H1 (cell line): Measurements from ENCODE around the gene ZNF518B. TPM values are rescaled to one million over a fixed set of nuclear protein-coding genes. Genes with fewer than 3 reads are reported as not detected.

Source experiments
- CTCF ChIA-PET: fragments of 300-600 bp; sonication (Branson Sonifier 250); formaldehyde crosslinking; loops from one replicate; lab custom pipeline; 2021; ENCODE audit not compliant: partially characterized antibody; lab: Charles Lee
- POLR2A ChIA-PET: fragments of 300-600 bp; sonication (Branson Sonifier 250); formaldehyde crosslinking; loops from one replicate; lab custom pipeline; 2021; ENCODE audit warnings: inconsistent platforms; ENCODE audit not compliant: partially characterized antibody; lab: Charles Lee
- DNase-seq, 2 experiments: peaks; one replicate each; pipeline versions ENCODE4 v3.0.0 to v3.0.0-alpha.2; 2010 to 2022; ENCODE audit warnings: low spot score in 2 of 2, low read depth in 1 of 2, mixed read lengths in 1 of 2
- FAIRE-seq: peaks from 2 replicates; lab custom pipeline; 2011; peaks lifted over from hg19 to GRCh38; lab: Jason Lieb, UNC
- H2AFZ ChIP-seq: 2 replicates; pipeline ENCODE4 v1.8.1; 2012; ENCODE audit warnings: low read length, inconsistent platforms
- H2AK5ac ChIP-seq: 2 replicates; pipeline ENCODE4 v1.6.1; 2013; ENCODE audit warnings: low read depth, low read length
- H2BK120ac ChIP-seq: replicated peaks from 2 replicates; pipeline ENCODE3; 2013; ENCODE audit warnings: low read depth, low read length, inconsistent platforms
- H2BK12ac ChIP-seq: 2 replicates; pipeline ENCODE4 v1.6.1; 2013; ENCODE audit warnings: low read depth, low read length
- H2BK15ac ChIP-seq: 2 replicates; pipeline ENCODE4 v1.6.1; 2013; ENCODE audit warnings: low read length
- H2BK20ac ChIP-seq: 2 replicates; pipeline ENCODE4 v1.6.1; 2013; ENCODE audit warnings: low read length
- H2BK5ac ChIP-seq: 2 replicates; pipeline ENCODE4 v1.6.1; 2013; ENCODE audit warnings: low read depth, low read length
- H3K14ac ChIP-seq: 2 replicates; pipeline ENCODE4 v1.6.1; 2013; ENCODE audit warnings: inconsistent platforms; ENCODE audit not compliant: insufficient read length
- H3K18ac ChIP-seq: 2 replicates; pipeline ENCODE4 v1.6.1; 2013; ENCODE audit warnings: low read length; ENCODE audit errors: extremely low read depth
- H3K23ac ChIP-seq: 2 replicates; pipeline ENCODE4 v1.6.1; 2013; ENCODE audit warnings: inconsistent platforms; ENCODE audit not compliant: insufficient read length
- H3K23me2 ChIP-seq: 2 replicates; pipeline ENCODE4 v1.6.1; 2013; ENCODE audit warnings: low read depth, low read length
- H3K27ac ChIP-seq: 2 replicates; pipeline ENCODE4 v1.6.1; 2011; ENCODE audit warnings: low read depth, low read length, inconsistent platforms
- H3K27me3 ChIP-seq, 4 experiments: replicated peaks in 1 of 4; 1 replicate in 1 of 4; 2 replicates in 3 of 4; pipeline versions ENCODE4 v1.6.1 to v1.8.1; 2011 to 2013; ENCODE audit warnings: low read length in 3 of 4, mild to moderate bottlenecking in 3 of 4, inconsistent platforms in 2 of 4, mixed read lengths in 2 of 4, moderate library complexity in 1 of 4; ENCODE audit not compliant: control insufficient read depth in 3 of 4, insufficient read depth in 3 of 4; ENCODE audit errors: extremely low read depth in 1 of 4
- H3K36me3 ChIP-seq, 4 experiments: 2 replicates each; pipeline versions ENCODE4 v1.6.1 to v1.8.1; 2011 to 2013; ENCODE audit warnings: mild to moderate bottlenecking in 4 of 4, low read length in 3 of 4, moderate library complexity in 2 of 4, control low read depth in 1 of 4, inconsistent platforms in 1 of 4; ENCODE audit not compliant: insufficient read depth in 4 of 4, control insufficient read depth in 2 of 4
- H3K4ac ChIP-seq: replicated peaks from 2 replicates; pipeline ENCODE3; 2013; ENCODE audit warnings: low read length, low read depth, mixed read lengths, inconsistent platforms; ENCODE audit not compliant: insufficient read length
- H3K4me1 ChIP-seq, 4 experiments: replicated peaks in 1 of 4; 1 replicate in 1 of 4; 2 replicates in 3 of 4; pipeline versions ENCODE4 v1.6.1 to v1.8.1; 2011 to 2013; ENCODE audit warnings: low read length in 3 of 4, inconsistent platforms in 2 of 4, mixed read lengths in 1 of 4; ENCODE audit not compliant: insufficient read depth in 4 of 4, control insufficient read depth in 3 of 4
- H3K4me2 ChIP-seq, 2 experiments: 2 replicates each; pipeline versions ENCODE4 v1.6.1 to v1.8.1; 2011 to 2013; ENCODE audit warnings: low read depth in 2 of 2, low read length in 2 of 2, control low read depth in 1 of 2, inconsistent platforms in 1 of 2, mild to moderate bottlenecking in 1 of 2; ENCODE audit not compliant: insufficient read depth in 1 of 2
- H3K4me3 ChIP-seq, 4 experiments: fragments of 200-600, 300-600 bp in 1 of 4; sonication (generic), shearing (Covaris generic), sonication (Bioruptor Twin) in 1 of 4; 2 replicates each; pipeline versions ENCODE4 v1.5.1 to v1.8.1; 2011 to 2016; ENCODE audit warnings: low read length in 4 of 4, low read depth in 3 of 4, control low read depth in 2 of 4, inconsistent platforms in 2 of 4, mild to moderate bottlenecking in 2 of 4, mixed read lengths in 1 of 4, moderate library complexity in 1 of 4; ENCODE audit not compliant: insufficient read depth in 2 of 4; ENCODE audit errors: extremely low read depth in 1 of 4
- H3K56ac ChIP-seq: replicated peaks from 2 replicates; pipeline ENCODE3; 2013; ENCODE audit warnings: low read depth, mild to moderate bottlenecking, mixed read lengths, low read length, inconsistent platforms; ENCODE audit not compliant: insufficient read length
- H3K79me1 ChIP-seq: 2 replicates; pipeline ENCODE4 v1.6.1; 2013; ENCODE audit warnings: low read depth, low read length, control low read depth
- H3K79me2 ChIP-seq, 2 experiments: 2 replicates each; pipeline versions ENCODE4 v1.6.1 to v1.8.1; 2012 to 2013; ENCODE audit warnings: low read length in 2 of 2, mild to moderate bottlenecking in 2 of 2, inconsistent platforms in 1 of 2; ENCODE audit not compliant: insufficient read depth in 2 of 2, control insufficient read depth in 1 of 2
- H3K9ac ChIP-seq, 4 experiments: replicated peaks in 1 of 4; 1 replicate in 1 of 4; 2 replicates in 3 of 4; pipeline versions ENCODE4 v1.6.1 to v1.8.1; 2011 to 2013; ENCODE audit warnings: low read depth in 3 of 4, low read length in 3 of 4, control low read depth in 2 of 4, mild to moderate bottlenecking in 2 of 4, moderate library complexity in 2 of 4, inconsistent platforms in 1 of 4; ENCODE audit errors: extremely low read depth in 1 of 4
- H3K9me3 ChIP-seq, 2 experiments: 2 replicates each; pipeline versions ENCODE4 v1.6.1 to v1.8.1; 2012 to 2013; ENCODE audit warnings: mild to moderate bottlenecking in 2 of 2, moderate library complexity in 2 of 2, control low read depth in 1 of 2, inconsistent platforms in 1 of 2, low read depth in 1 of 2, low read length in 1 of 2, mixed read lengths in 1 of 2; ENCODE audit not compliant: insufficient read depth in 2 of 2
- H4K20me1 ChIP-seq, 2 experiments: replicated peaks in 1 of 2; 2 replicates each; pipeline versions ENCODE3 to v1.8.1; 2011 to 2013; ENCODE audit warnings: inconsistent platforms in 2 of 2, low read length in 2 of 2, mild to moderate bottlenecking in 1 of 2; ENCODE audit not compliant: insufficient read depth in 2 of 2, control insufficient read depth in 1 of 2
- H4K5ac ChIP-seq: 2 replicates; pipeline ENCODE4 v1.6.1; 2013; ENCODE audit warnings: low read length, low read depth, mixed read lengths, inconsistent platforms; ENCODE audit not compliant: insufficient read length
- H4K8ac ChIP-seq: 2 replicates; pipeline ENCODE4 v1.8.0; 2013; ENCODE audit warnings: mild to moderate bottlenecking, moderate library complexity, low read length, inconsistent platforms; ENCODE audit not compliant: insufficient read depth; ENCODE audit errors: extremely low read depth
- H4K91ac ChIP-seq: replicated peaks from 2 replicates; pipeline ENCODE3; 2013; ENCODE audit warnings: low read length, mixed read lengths, inconsistent platforms; ENCODE audit not compliant: insufficient read length
- CBX5 ChIP-seq: fragments of 300-800, 300-1000 bp; sonication (generic); IDR thresholded peaks from 2 replicates; pipeline ENCODE4 v1.7.1; 2016; ENCODE audit warnings: antibody characterized with exemption, low read length, low read depth
- EGR1 ChIP-seq: IDR thresholded peaks from 2 replicates; pipeline ENCODE4 v1.6.1; 2011; ENCODE audit warnings: low read depth, low read length, borderline replicate concordance
- FOSL1 ChIP-seq: IDR thresholded peaks from 2 replicates; pipeline ENCODE4 v1.6.1; 2011; ENCODE audit warnings: mild to moderate bottlenecking, low read depth, low read length, moderate library complexity; ENCODE audit not compliant: insufficient read depth
- HDAC2 ChIP-seq, 2 experiments: fragments of 300-600 bp in 1 of 2; sonication (generic) in 1 of 2; IDR thresholded peaks; 2 replicates each; pipeline ENCODE4 v1.6.1; 2011 to 2012; ENCODE audit warnings: low read depth in 2 of 2, low read length in 2 of 2, mild to moderate bottlenecking in 2 of 2, moderate library complexity in 2 of 2, borderline replicate concordance in 1 of 2, inconsistent platforms in 1 of 2
- HDAC6 ChIP-seq: IDR thresholded peaks from one replicate; pipeline ENCODE4 v1.7.1; 2012; ENCODE audit warnings: low read depth, mild to moderate bottlenecking, inconsistent platforms, low read length, moderate library complexity
- MAFK ChIP-seq: IDR thresholded peaks from 2 replicates; pipeline ENCODE4 v1.6.1; 2012; ENCODE audit warnings: low read depth, mild to moderate bottlenecking, improper control_type of control experiment, low read length
- RBBP5 ChIP-seq: IDR thresholded peaks from 2 replicates; pipeline ENCODE4 v1.7.1; 2012; ENCODE audit warnings: low read depth, mild to moderate bottlenecking, inconsistent platforms, low read length, moderate library complexity, borderline replicate concordance
- SAP30 ChIP-seq: fragments of 300-600 bp; sonication (generic); IDR thresholded peaks from 2 replicates; pipeline ENCODE4 v1.7.1; 2012; ENCODE audit warnings: low read length, moderate library complexity, mild to moderate bottlenecking, inconsistent platforms; ENCODE audit not compliant: insufficient read depth, insufficient replicate concordance
- TCF12 ChIP-seq: IDR thresholded peaks from 2 replicates; pipeline ENCODE4 v1.6.1; 2011; ENCODE audit warnings: low read depth, mild to moderate bottlenecking, low read length
- YY1 ChIP-seq: IDR thresholded peaks from 2 replicates; pipeline ENCODE4 v1.6.1; 2011; ENCODE audit warnings: low read depth, mild to moderate bottlenecking, low read length
- ZNF274 ChIP-seq: IDR thresholded peaks from 2 replicates; pipeline ENCODE4 v1.7.0; 2012; ENCODE audit warnings: low read length, borderline replicate concordance; ENCODE audit errors: extremely low read depth
- WGBS, 2 experiments: shearing (Covaris generic) in 1 of 2; methylation state at CpG; one replicate each; pipeline versions ENCODE4 v1.1.6 to v1.1.7; 2013 to 2015; ENCODE audit warnings: low lambda C conversion rate in 2 of 2, mixed read lengths in 2 of 2, inconsistent platforms in 1 of 2, low coverage in 1 of 2, missing lambda C conversion rate in 1 of 2; ENCODE audit not compliant: insufficient replicate concordance in 2 of 2, insufficient coverage in 1 of 2, insufficient read length in 1 of 2; ENCODE audit errors: extremely low coverage in 1 of 2, missing lambda C conversion rate in 1 of 2; 5-methylcytosine and 5-hydroxymethylcytosine counted together
- polyA plus RNA-seq, 7 experiments: library from polyadenylated mRNA; depleted of rRNA in 3 of 7; stranded (reverse) in 5 of 7; unstranded in 2 of 7; fragments of >200 nt in 5 of 7; fragments of 200-250 nt in 2 of 7; gene quantifications; 1 replicate in 5 of 7; 2 replicates in 1 of 7; 4 replicates in 1 of 7; pipeline versions ENCODE4 v1.2.1 to v1.2.3, GENCODE V29; 2011 to 2013; ENCODE audit warnings: missing spikeins in 2 of 7, mixed read lengths in 2 of 7
- total RNA-seq: library from RNA; stranded (reverse); fragmentation: NEBNext Ultra II Directional; extraction: Animal tissue kit (Norgen Biotek cat#: 25700); gene quantifications from 2 replicates; pipeline ENCODE4 v1.2.1, GENCODE V29; 2021
- TF ChIP-seq, protein P1 (sequence below): IDR thresholded peaks from 2 replicates; pipeline ENCODE4 v1.6.1; 2012; ENCODE audit warnings: low read length, inconsistent platforms

Gene ZNF518B
- total and polyA plus RNA-seq, 2 of the 8 experiments (the other 6 are each of a cell fraction or from before 2014, with no cell fraction given): 2.9 to 9.0 TPM

DNA sequence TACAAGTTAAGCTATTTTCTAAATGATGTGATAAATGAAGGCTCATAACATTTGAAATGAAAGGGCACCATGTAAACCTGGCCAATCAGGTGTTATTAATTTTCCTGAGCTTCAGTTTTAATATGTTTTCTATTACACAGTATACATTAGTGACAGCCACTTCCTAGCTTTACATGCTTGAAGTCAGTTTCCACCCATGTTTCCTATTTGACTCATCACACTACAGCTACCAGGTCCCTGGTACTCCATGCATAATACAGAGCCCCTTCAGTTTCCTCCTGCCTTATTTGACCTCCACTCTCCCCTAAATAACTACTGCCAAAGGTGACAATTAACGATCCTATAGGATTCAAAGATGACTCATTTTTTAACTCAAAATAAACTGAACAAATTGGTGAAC lies 18.3 kb downstream of the ZNF518B start:
- Histone ChIP-seq H3K56ac (no peak overlapping the region), H4K20me1 (no peaks in the 10 kb centered on the region), H3K79me1 (no peaks in the 10 kb centered on the region), H3K4me1 (peaks cover 0 to 6% (median 4%) of the 10 kb centered on the region in 4 experiments; a peak in 3 of 7 replicates), H4K5ac (no peak overlapping the region), H4K8ac (no peak overlapping the region), H2BK5ac (no peak overlapping the region), H3K79me2 (no peaks in the 10 kb centered on the region), H2AFZ (no peak overlapping the region), H3K27me3 (no peaks in the 10 kb centered on the region; a peak in 2 of 7 replicates), H3K4me3 (no peak overlapping the region), H2BK20ac (no peak overlapping the region), H3K14ac (no peak overlapping the region), H2AK5ac (no peak overlapping the region), H3K36me3 (peaks cover 0 to 3% (median 0%) of the 10 kb centered on the region in 4 experiments; a peak in 1 of 8 replicates), H2BK15ac (no peak overlapping the region), H3K23ac (no peak overlapping the region), H3K4ac (no peak overlapping the region), H3K23me2 (no peaks in the 10 kb centered on the region), H3K4me2 (no peak overlapping the region), H2BK12ac (no peak overlapping the region), H3K9me3 (0 out of 4 replicates have a peak, but pooled peaks cover 0 to 4% of the 10 kb centered on the region in 2 experiments), H3K27ac (no peak overlapping the region), H2BK120ac (no peak overlapping the region), H3K18ac (no peak overlapping the region), H3K9ac (no peak overlapping the region), H4K91ac (no peak overlapping the region)
- POLR2A ChIA-PET: interaction anchor here (1.0 kb wide), 1 partner anchor 22 kb away, joined by 3 read pairs; no protein-coding TSS in a partner anchor
- FAIRE-seq (no peak), DNase-seq (no peak)
- CTCF ChIA-PET: interaction anchor here (1.0 to 1.2 kb wide), 2 partner anchors 22 to 273 kb away, joined by 3 to 4 read pairs; no protein-coding TSS in a partner anchor
- WGBS, 2 experiments: 100% methylated on average over 1 of the region's 1 CpG; no CpG with 5 or more reads in 1 of the 2 experiments
- TF ChIP-seq TCF12 (no peak), HDAC6 (no peak), HDAC2 (IDR thresholded peaks at IDR 0.05; ENCODE audit: borderline replicate concordance in 1 of 2, low read depth in 2 of 2, low read length in 2 of 2) (no peak), EGR1 (no peak), FOSL1 (no peak), MAFK (no peak), ZNF274 (no peak), SAP30 (no peak), CBX5 (no peak), YY1 (no peak), RBBP5 (no peak)
- TF ChIP-seq, protein P1, sequence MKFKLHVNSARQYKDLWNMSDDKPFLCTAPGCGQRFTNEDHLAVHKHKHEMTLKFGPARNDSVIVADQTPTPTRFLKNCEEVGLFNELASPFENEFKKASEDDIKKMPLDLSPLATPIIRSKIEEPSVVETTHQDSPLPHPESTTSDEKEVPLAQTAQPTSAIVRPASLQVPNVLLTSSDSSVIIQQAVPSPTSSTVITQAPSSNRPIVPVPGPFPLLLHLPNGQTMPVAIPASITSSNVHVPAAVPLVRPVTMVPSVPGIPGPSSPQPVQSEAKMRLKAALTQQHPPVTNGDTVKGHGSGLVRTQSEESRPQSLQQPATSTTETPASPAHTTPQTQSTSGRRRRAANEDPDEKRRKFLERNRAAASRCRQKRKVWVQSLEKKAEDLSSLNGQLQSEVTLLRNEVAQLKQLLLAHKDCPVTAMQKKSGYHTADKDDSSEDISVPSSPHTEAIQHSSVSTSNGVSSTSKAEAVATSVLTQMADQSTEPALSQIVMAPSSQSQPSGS: no peak
